Mucosa of descending colon (tissue), 3 donors: ENCODE measurements around the gene CHRD. TPM values are rescaled to one million over a fixed set of nuclear protein-coding genes. Genes with fewer than 3 reads are reported as not detected.
"Not testable (repeated sequence)": the region's sequence is repeated elsewhere in the genome, so short reads cannot be mapped to it uniquely, and the experiment has no call there.

Experiments used
- ATAC-seq: fragments of 200-7000 bp; cut with Tn5 transposase; one replicate; pipeline ENCODE4 v1.9.1; 2020; ENCODE audit warnings: mild to moderate bottlenecking, moderate library complexity
- DNase-seq, 3 donors: peaks; one replicate each; pipeline ENCODE4 v3.0.0-alpha.2; 2020
- H3K36me3 ChIP-seq: fragments of 200-600 bp; one replicate; pipeline ENCODE4 v1.8.0; 2021; ENCODE audit warnings: low read depth, mild to moderate bottlenecking
- H3K4me1 ChIP-seq: fragments of 200-600 bp; one replicate; pipeline ENCODE4 v1.8.0; 2021; ENCODE audit warnings: low read depth, mild to moderate bottlenecking
- H3K4me3 ChIP-seq: fragments of 200-600 bp; one replicate; pipeline ENCODE4 v1.8.0; 2021; ENCODE audit warnings: mild to moderate bottlenecking
- H3K9me3 ChIP-seq: fragments of 200-600 bp; one replicate; pipeline ENCODE4 v1.8.0; 2021; ENCODE audit warnings: mild to moderate bottlenecking
- intact Hi-C, 2 donors: fragments of 100-400 bp; cut with DNase I in 1 of 2; cut with micrococcal nuclease in 1 of 2; formaldehyde crosslinking; loops; one replicate each; pipeline versions ENCODE4 v1.11.0 to v1.11.1; 2022; cut with DNase I, micrococcal nuclease
- total RNA-seq, 3 donors: library from RNA; stranded (reverse); fragmentation: NEBNext Ultra II Directional in 2 of 3; extraction: Animal tissue kit (Norgen Biotek cat#: 25700) in 2 of 3; gene quantifications; one replicate each; pipeline versions ENCODE4 v1.2.1 to v1.2.4, GENCODE V29; 2021 to 2023
- TF ChIP-seq, protein P1 (sequence below): fragments of 200-600 bp; IDR thresholded peaks from one replicate; pipeline ENCODE4 v1.8.0; 2022; ENCODE audit warnings: antibody characterized with exemption, mild to moderate bottlenecking
- donor health status: DM: no; HTN: no; CAD: no; lungs with moderate emphysema.
- donor health status: DM: no; HTN: no; CAD: no.
- donor health status: DM: no; HTN: yes; CAD: no.

Gene CHRD
- total RNA-seq, 3 donors from 2014 or later: 1.1 to 8.7 (median 2.8) TPM

- TF ChIP-seq, protein P1, sequence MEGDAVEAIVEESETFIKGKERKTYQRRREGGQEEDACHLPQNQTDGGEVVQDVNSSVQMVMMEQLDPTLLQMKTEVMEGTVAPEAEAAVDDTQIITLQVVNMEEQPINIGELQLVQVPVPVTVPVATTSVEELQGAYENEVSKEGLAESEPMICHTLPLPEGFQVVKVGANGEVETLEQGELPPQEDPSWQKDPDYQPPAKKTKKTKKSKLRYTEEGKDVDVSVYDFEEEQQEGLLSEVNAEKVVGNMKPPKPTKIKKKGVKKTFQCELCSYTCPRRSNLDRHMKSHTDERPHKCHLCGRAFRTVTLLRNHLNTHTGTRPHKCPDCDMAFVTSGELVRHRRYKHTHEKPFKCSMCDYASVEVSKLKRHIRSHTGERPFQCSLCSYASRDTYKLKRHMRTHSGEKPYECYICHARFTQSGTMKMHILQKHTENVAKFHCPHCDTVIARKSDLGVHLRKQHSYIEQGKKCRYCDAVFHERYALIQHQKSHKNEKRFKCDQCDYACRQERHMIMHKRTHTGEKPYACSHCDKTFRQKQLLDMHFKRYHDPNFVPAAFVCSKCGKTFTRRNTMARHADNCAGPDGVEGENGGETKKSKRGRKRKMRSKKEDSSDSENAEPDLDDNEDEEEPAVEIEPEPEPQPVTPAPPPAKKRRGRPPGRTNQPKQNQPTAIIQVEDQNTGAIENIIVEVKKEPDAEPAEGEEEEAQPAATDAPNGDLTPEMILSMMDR: no peak
- ATAC-seq: no peak
- Histone ChIP-seq H3K36me3 (peaks cover 4% of the 10 kb centered on the region), H3K9me3 (no peaks in the 10 kb centered on the region), H3K4me1 (peaks cover 17% of the 10 kb centered on the region), H3K4me3 (no peak overlapping the region)
- intact Hi-C loops: no loop called here
- peak in 2 of 3 donors; percentile 57 to 69 for DNase-seq
These were observed 41.3 kb upstream of the CHRD start for GRCh38 chr3:184338511-184338945.

GRCh38 chr3:184339001-184339400 lies 40.9 kb upstream of the CHRD start:
- TF ChIP-seq, protein P1: no peak
- DNase-seq (no peak), ATAC-seq (no peak)
- H3K36me3 ChIP-seq: peaks cover 4% of the 10 kb centered on the region
- intact Hi-C loops: no loop called here
- peaks cover 17% of the 10 kb centered on the region for H3K4me1 ChIP-seq
- H3K4me3 ChIP-seq: no peak overlapping the region
- H3K9me3 ChIP-seq: no peaks in the 10 kb centered on the region

DNA sequence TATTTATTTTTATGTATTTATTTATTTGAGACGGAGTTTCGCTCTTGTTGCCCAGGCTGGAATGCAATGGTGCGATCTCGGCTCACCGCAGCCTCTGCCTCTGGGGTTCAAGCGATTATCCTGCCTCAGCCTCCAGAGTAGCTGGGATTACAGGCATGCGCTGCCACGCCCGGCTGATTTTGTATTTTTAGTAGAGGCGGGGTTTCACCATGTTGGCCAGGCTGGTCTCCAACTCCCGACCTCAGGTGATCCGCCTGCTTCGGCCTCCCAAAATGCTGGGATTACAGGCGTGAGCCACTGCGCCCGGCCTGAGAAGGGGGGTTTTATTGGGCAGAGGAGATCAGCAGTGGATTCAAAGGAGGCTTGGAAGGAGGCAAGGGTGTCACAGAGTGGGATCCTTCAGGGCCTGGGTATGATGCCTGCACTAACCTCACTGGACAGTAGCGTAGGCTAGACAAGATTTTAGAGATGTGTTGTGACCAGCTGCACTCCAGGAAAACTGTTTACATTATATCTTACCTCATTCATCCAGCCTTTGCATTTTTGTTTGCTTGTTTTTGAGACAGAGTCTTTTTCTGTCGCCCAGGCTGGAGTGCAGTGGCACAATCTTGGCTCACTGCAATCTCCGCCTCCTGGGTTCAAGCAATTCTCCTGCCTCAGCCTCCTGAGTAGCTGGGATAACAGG lies 40.3 kb upstream of the CHRD start:
- peaks cover 17% of the 10 kb centered on the region for H3K4me1 ChIP-seq

DNA sequence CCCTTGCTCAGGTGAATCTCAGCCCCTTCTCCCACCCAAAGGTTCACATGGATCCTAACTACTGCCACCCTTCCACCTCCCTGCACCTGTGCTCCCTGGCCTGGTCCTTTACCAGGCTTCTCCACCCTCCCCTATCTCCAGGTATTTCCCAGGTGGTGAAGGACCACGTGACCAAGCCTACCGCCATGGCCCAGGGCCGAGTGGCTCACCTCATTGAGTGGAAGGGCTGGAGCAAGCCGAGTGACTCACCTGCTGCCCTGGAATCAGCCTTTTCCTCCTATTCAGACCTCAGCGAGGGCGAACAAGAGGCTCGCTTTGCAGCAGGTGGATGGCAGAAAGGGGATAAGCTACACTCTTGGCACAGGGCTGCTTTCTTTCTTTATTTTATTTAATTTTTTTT lies 37.9 kb upstream of the CHRD start:
- H3K4me1 ChIP-seq: peaks cover 22% of the 10 kb centered on the region
- H3K4me3 ChIP-seq: no peak overlapping the region
- intact Hi-C loops: no loop called here
- DNase-seq: peak in 1 of 3 donors; percentile 22
- ATAC-seq: no peak
- TF ChIP-seq, protein P1: no peak
- no peaks in the 10 kb centered on the region for H3K9me3 ChIP-seq
- no peaks in the 10 kb centered on the region for H3K36me3 ChIP-seq

More for the DNA sequence above, 40.3 kb upstream of the CHRD start:
- H3K4me3 ChIP-seq, intact Hi-C loops, H3K36me3 ChIP-seq, ATAC-seq, H3K9me3 ChIP-seq: not testable (repeated sequence)
- DNase-seq: peak in 1 of 3 donors; percentile 2

DNA sequence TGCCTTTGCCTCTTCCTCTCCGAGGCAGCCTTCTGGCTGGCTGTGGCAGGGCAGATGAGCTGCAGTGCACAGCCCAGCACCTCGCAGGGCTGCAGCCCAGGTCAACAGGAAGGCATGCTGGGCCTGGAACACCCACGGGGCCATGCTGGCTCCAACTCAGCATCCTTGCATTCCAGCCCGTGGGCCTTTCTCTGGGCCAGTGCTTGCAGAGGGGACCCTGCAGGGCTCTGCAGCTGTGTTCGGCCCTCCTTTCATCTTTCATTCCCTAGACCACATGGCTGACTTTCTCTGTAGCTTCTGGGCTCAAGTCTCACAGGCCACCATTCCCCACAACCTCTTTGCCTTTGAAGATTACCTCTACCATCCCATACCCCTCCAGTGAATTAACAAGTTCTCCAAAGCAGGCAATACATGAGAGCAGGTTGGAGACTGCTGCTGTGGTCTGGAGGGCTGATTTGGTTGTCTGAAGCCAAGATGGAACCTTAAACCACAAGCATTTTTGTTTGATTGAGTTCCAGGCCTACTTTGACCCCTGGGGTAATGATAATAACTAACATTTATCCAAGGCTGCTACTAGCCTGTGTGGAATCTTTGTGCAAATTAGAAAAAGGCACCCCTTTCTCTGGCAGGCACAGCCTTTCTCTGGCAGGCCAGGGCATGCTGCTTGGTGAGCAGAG lies 36.5 kb upstream of the CHRD start:
- TF ChIP-seq, protein P1: no peak
- Histone ChIP-seq H3K36me3 (no peaks in the 10 kb centered on the region), H3K4me1 (peaks cover 11% of the 10 kb centered on the region), H3K4me3 (no peak overlapping the region), H3K9me3 (no peaks in the 10 kb centered on the region)
- DNase-seq: no peak
- intact Hi-C loops: no loop called here
- ATAC-seq: no peak

DNA sequence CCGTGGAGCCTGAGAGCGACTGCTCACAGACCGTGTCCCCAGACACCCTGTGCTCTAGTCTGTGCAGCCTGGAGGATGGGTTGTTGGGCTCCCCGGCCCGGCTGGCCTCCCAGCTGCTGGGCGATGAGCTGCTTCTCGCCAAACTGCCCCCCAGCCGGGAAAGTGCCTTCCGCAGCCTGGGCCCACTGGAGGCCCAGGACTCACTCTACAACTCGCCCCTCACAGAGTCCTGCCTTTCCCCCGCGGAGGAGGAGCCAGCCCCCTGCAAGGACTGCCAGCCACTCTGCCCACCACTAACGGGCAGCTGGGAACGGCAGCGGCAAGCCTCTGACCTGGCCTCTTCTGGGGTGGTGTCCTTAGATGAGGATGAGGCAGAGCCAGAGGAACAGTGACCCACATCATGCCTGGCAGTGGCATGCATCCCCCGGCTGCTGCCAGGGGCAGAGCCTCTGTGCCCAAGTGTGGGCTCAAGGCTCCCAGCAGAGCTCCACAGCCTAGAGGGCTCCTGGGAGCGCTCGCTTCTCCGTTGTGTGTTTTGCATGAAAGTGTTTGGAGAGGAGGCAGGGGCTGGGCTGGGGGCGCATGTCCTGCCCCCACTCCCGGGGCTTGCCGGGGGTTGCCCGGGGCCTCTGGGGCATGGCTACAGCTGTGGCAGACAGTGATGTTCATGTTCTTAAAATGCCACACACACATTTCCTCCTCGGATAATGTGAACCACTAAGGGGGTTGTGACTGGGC lies 35.1 kb upstream of the CHRD start:
- H3K36me3 ChIP-seq: no peaks in the 10 kb centered on the region
- no peak overlapping the region for H3K4me3 ChIP-seq
- intact Hi-C loops: no loop called here
- DNase-seq (peak in 1 of 3 donors; percentile 33), ATAC-seq (no peak)
- TF ChIP-seq, protein P1: no peak
- no peaks in the 10 kb centered on the region for H3K9me3 ChIP-seq
- peaks cover 11% of the 10 kb centered on the region for H3K4me1 ChIP-seq
